Measurements from ENCODE around the gene VAMP3.

Gene VAMP3

GRCh38 chr1:7770997-7771822 lies at the start of gene VAMP3:
Gene VAMP3, plus strand, starts transcription at chr1:7771296. Its CDS starts 88 bp downstream, at chr1:7771384.
- peak; percentile 76 to 87 (median 83) for DNase-seq

- DNase-seq: no peak
Observed at GRCh38 chr1:7721940-7722669, 49.0 kb upstream of the VAMP3 start.

DNA sequence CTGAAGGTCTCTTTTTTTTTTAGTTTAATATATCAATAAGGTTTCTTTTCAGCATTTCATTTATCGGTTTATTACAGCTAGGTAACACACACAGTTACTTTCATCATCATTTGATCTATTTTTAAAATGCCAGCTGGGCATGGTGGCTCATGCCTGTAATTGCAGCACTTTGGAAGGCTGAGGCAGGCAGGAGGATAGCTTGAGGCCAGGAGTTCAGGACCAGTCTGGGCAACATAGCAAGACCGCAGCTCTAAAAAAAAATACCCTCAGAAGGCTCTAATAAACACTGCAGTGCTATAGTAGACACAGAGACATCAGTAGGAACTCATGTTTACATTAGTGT lies 48.5 kb upstream of the VAMP3 start:
- no peak for DNase-seq

GRCh38 chr1:7726623-7727022 lies 44.5 kb upstream of the VAMP3 start:
- no peak for DNase-seq

DNA sequence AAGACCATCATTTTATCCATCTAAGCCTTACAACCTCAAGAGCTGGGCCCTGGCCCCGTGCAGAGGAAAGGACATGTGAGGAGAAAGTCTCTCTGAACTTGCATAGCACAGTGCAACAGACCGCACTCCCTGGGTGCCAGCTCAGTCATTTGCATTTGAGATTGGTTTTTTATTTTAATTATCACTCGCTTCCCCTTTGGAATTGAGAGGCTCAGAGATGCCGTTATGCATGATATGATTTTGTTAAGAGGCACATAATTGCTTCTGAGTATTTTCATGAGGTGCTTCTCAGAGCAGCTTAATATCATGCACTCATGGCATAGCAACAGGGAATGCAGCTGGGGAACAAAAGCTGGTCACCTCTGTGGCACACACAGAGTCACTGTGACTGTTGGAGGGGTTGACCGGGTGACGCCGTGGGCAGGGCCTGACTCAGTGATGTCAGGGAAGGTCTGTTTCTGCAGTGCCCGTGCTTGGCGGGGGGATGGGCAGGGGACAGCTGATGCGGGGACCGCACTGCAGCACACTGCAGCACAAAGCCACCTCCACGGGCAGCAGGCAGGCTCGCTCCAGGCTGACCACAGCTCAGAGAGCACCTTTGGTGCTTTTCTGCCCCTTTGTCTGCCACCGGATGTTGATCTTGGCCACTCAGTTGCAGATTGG lies 43.2 kb upstream of the VAMP3 start:
- DNase-seq: no peak

DNA sequence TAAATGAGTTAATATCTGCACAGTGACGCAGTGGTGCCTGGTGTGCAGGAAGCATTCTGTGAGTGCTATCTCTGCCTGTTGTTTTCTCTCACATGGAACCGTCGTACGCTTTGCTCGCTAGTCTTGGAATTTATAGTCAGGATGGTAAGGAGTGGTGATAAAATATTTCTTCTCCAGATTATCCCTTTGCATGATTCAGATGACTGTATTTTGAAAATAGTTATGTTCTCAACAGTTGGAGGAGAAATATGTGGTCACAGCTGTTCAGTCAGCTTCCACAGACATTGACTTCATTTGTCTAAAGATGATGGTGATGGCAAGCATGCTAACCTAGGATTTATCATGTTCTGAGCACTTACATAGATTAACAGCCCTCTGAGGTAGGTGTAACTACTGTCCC lies 41.3 kb upstream of the VAMP3 start:
- DNase-seq: no peak

DNA sequence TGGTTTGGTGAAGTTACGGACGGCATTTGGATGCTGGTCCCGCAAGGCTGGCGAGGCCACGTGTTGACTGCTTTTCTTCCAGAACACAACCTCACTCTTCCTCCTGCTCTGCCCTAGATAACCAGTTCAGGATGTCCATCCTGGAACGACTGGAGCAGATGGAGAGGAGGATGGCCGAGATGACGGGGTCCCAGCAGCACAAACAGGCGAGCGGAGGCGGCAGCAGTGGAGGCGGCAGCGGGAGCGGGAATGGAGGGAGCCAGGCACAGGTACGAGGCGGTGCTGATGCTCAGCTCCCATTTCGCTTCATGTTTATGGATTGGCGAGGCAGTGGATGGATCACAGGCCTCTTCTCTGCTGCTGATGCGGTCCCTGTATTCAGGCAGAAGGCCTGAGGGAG lies 38.8 kb upstream of the VAMP3 start:
- DNase-seq: no peak

GRCh38 chr1:7733276-7733675 lies 37.8 kb upstream of the VAMP3 start:
- DNase-seq: no peak

GRCh38 chr1:7738044-7738443 lies 33.1 kb upstream of the VAMP3 start:
- no peak for DNase-seq

DNA sequence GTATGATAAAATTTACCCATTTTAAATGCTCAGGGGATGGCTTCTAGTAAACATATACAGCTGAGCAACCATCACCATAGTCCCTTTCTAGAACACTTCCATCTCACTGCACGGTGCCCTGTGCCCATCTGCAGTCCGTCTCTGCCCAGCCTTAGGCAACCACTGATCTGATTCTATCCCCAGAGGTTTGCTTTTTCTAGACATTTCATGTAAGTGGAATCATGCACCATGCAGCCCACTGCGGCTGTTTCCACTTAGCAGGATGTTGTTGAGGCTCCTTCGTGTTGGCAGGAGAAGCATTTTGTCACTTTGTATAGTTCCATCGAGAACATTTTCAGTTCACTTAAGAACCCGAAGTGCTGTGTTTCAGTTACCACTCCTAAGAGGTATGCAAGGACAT lies 27.8 kb upstream of the VAMP3 start:
- DNase-seq: no peak

GRCh38 chr1:7744882-7745281 lies 26.2 kb upstream of the VAMP3 start:
- DNase-seq: no peak

- DNase-seq: no peak
Observed at GRCh38 chr1:7745783-7746182, 25.3 kb upstream of the VAMP3 start.

- no peak for DNase-seq
Observed at GRCh38 chr1:7747605-7748004, 23.5 kb upstream of the VAMP3 start.

GRCh38 chr1:7749126-7749525 lies 22.0 kb upstream of the VAMP3 start:
- no peak for DNase-seq

GRCh38 chr1:7751174-7751573 lies 19.9 kb upstream of the VAMP3 start:
- DNase-seq: no peak

DNA sequence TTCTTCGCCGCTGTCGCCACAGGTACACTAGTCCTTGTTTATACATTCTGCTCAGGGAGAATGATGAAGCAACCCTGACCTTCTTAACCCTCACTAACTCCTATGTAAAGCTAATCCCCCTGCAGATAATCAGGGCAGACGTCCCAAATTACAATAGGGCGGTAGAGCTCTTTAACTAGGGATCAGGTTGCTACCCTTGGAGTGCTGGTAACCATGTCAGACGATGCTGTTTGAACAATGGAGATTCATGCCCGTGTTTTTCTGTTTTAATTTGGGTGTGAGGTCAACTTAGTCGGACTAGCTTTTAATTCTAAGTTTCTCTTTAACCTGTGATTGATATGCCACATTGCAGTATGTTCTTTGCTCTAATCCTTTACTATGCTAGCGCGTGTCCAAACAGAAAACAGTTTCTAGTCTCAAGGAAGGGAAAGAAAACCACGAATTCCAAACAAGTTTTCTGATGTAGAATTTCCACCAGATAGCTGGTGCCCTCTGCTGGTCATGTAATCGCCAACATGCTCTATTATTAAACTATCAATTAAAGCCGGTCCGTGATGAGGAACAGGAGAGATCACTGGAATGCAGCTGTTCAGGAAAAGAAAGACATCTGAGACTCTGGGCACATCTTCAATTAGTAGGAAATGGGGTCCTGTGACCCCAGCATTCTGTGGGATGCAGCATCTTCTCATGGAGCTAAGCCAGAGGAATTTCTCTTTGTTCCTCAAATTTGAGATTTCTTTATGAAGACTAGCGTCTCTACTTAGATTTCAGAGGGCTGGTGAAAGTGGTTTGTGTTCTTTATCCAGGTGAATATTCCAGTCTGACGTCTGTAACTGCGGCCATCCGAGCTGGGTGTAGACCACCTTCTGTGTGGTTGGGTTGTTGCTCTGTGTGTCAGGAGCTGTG lies 18.3 kb upstream of the VAMP3 start:
- peak in 1 of 4 experiments; percentile 11 for DNase-seq

GRCh38 chr1:7753641-7754040 lies 17.5 kb upstream of the VAMP3 start:
- no peak for DNase-seq

DNA sequence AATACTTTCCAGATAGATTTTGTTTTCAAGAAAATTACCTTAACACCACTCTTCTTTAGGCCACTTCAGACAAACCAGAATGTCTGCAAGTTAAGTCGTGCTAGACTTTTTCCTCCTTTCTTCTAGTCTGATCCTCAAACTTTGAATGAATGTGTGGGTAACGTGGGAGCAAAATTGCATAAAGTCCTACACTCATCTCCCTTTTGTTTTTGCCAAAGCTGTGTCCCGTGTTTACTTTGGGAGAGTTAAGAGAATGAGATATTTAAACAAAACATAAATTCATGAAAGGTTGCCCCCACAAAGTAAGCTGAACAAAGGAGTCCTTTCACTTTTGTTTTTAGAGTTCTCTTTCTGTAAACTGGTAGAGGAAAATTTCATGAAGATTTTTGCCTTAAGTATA lies 16.9 kb upstream of the VAMP3 start:
- no peak for DNase-seq

DNA sequence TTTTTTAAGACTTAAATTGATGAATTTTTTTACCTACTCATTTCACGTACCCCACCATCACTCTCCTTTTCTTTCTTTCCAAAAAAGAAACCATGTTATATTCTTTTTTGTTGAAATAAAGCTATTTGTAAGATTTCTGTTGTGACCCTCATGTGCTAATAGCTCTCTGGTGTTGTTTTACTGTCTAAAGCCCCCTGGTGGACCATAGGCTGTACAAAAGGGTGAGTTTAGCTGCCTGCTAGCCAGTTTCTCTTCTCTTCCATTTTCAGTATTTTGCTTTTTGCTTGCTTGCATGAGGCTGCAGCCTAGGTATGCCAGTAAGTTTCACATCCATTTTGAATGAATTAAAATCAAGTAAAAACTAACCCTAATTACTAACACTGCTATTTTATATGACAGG lies 15.6 kb upstream of the VAMP3 start:
- DNase-seq: no peak

DNA sequence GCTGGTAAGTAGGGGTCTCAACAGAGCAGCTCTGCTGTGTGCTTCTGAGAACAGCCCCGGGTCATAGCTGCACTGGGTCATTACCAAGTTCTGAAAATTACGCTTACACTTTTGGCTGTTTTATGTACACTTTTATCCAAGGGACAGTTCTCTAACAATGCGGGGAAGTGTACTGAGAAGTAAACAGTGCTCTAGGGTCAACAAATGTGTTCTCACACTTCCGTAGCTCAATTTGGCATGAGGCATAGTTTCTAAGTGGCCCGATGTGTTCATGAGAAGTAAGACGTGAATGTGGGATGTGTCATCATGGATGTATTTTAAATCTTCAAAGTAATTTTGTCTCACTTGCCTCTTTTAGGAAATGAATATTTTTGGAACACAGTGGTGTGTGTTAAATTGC lies 10.9 kb upstream of the VAMP3 start:
- no peak for DNase-seq

DNA sequence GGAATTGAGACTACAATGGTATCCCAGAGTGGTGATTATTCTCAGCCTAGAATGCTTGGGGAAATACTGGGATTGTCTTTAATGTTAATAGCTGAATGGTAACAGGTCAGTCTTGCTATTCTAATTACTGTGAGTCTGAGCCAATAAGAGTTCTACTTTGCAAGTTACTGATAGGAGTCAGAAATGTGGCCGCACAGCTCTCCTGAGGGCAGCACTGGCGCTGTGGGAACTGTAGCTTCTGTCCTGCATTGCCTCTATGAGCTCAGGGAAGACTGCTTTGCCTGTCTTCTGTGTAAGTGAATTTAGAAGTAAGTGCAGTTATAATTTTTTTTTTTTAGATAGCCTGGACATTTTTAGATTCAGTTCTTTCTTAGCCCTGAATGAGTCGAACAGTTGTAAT lies 10.0 kb upstream of the VAMP3 start:
- DNase-seq: no peak

DNA sequence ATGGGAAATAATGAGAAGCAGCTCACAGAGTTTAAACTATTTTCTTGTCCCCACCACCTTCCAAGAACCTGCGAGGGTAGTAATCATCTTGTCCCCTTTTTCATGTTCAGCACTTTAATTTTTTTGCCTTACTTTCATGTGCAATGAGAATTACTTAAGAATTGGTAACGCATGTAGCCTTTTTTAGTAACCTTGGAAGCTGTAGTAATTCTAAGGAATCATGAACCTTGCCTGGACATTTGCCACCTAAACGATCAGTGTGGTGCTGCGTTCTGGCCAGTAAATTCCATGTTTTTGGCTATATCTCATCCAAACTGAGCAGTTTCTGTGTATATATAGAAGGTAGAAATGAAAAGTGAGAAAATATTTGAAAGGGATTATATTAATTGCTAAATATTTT lies 3.9 kb upstream of the VAMP3 start:
- DNase-seq: no peak

DNA sequence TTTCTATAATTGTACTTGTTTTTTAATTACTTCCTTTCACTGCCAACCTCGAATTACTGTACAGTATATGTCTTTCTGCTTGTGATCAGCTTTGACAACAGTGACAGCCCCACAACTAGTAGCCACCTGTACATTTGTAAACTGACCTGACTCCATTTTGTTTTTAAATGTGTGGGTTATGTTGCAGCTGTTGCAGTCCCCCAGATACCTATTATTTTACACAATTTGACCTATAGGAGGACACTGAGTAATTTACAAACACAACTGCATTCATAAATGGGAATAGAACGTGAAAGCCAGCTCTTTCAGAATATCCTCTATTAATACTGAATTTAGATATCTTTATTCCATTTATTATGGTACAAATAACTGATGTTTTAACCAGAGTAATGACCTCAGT lies 2.5 kb upstream of the VAMP3 start:
- DNase-seq: no peak
